ENCODE results near the gene RTN4RL1. TPM values are rescaled to one million over a fixed set of nuclear protein-coding genes. Genes with fewer than 3 reads are reported as not detected.

Gene RTN4RL1
- total and polyA plus RNA-seq, 9 of the 15 experiments (the other 6 are each of a cell fraction or from before 2014, with no cell fraction given) = 0.04 to 0.06 (median 0.04) TPM; not detected in 5

- TF ChIP-seq SRSF7 (optimal IDR thresholded peaks at IDR 0.05; ENCODE audit: low read depth, low read length) (no peak), HMGXB4 (CRISPR knock-in tag; IDR thresholded peaks at IDR 0.05) (no peak), ILF3 (IDR thresholded peaks at IDR 0.05; ENCODE audit: borderline replicate concordance) (no peak), SRSF3 (IDR thresholded peaks at IDR 0.05; ENCODE audit: insufficient read depth, low read length) (no peak), ZNF695 (CRISPR knock-in tag; IDR thresholded peaks at IDR 0.05) (no peak), ZFPM2 (CRISPR knock-in tag; IDR thresholded peaks at IDR 0.05) (no peak), GMEB1 (CRISPR knock-in tag; IDR thresholded peaks at IDR 0.05) (no peak), HMGN3 (IDR thresholded peaks at IDR 0.05; ENCODE audit: borderline replicate concordance, extremely low read depth, insufficient read length, low read depth, low read length) (no peak), ARID3B (CRISPR knock-in tag; IDR thresholded peaks at IDR 0.05; ENCODE audit: borderline replicate concordance) (no peak), TCF3 (CRISPR knock-in tag; IDR thresholded peaks at IDR 0.05) (no peak), SMC3 (conservative IDR thresholded peaks at IDR 0.05; ENCODE audit: insufficient read depth, low read depth, low read length) (0 out of 2 replicates have a peak, but pooled peaks have one; percentile 24), ZNF239 (CRISPR knock-in tag; IDR thresholded peaks at IDR 0.05) (no peak), HINFP (tag; conservative IDR thresholded peaks at IDR 0.05; ENCODE audit: low read depth) (no peak), ZNF436 (CRISPR knock-in tag; IDR thresholded peaks at IDR 0.05) (no peak), ZBTB26 (CRISPR knock-in tag; IDR thresholded peaks at IDR 0.05) (no peak), NR1H2 (CRISPR knock-in tag; IDR thresholded peaks at IDR 0.05) (no peak)
Measured at GRCh38 chr17:2053380-2054261, 28.5 kb upstream of the RTN4RL1 start (continued).
